ENCODE results near the gene MUC5AC. TPM values are rescaled to one million over a fixed set of nuclear protein-coding genes. Genes with fewer than 3 reads are reported as not detected.

The MUC5AC gene
- total and polyA plus RNA-seq, 2 of the 13 experiments (the other 11 are each of a cell fraction or from before 2014, with no cell fraction given) = under 0.01 TPM; not detected in 1

- H3K9me3 ChIP-seq (ENCODE audit: low read length) = no peaks in the 10 kb centered on the region
- ChIA-PET POLR2A (no interaction called here), CTCF (ENCODE audit: low intra/inter-chr PET ratio, low total read pairs) (no interaction called here)
- intact Hi-C loops (cut with micrococcal nuclease; ENCODE audit: unreplicated experiment) = no loop called here
- no peak overlapping the region for H2AFZ ChIP-seq (ENCODE audit: low read length)
- H3K27ac ChIP-seq (ENCODE audit: extremely low read length, insufficient read depth, low read length) = no peak overlapping the region
- no peaks in the 10 kb centered on the region for H4K20me1 ChIP-seq (ENCODE audit: insufficient read depth, low read length)
- H3K36me3 ChIP-seq (replicated peaks in 1 of 2; ENCODE audit: control insufficient read depth in 1 of 2, insufficient read depth in 2 of 2, low read length in 2 of 2) = no peaks in the 10 kb centered on the region
- no peak overlapping the region for H3K4me3 ChIP-seq (replicated peaks in 1 of 3; ENCODE audit: insufficient read depth in 1 of 3, low read depth in 2 of 3, low read length in 3 of 3)
- H3K9ac ChIP-seq (ENCODE audit: insufficient read depth, low read depth, low read length) = no peak overlapping the region
- no peak for DNase-seq (ENCODE audit: low spot score)
- peaks cover 17 to 64% of the 10 kb centered on the region in 2 experiments for H3K27me3 ChIP-seq (ENCODE audit: control insufficient read depth in 1 of 2, insufficient read depth in 2 of 2, low read length in 2 of 2)
- H3K79me2 ChIP-seq (ENCODE audit: insufficient read depth, low read length) = no peaks in the 10 kb centered on the region
- FAIRE-seq = no peak
- in situ Hi-C loops (cut with HindIII; ENCODE audit: extremely low pct_ligation_motif_present, low pct_unique_long_range_greater_than_20kb) = no loop called here
- no peak for ATAC-seq
- no TSS peak for BruUV-seq (replicated peaks)
- no peaks in the 10 kb centered on the region for H3K4me1 ChIP-seq (ENCODE audit: insufficient read depth, low read length)
- H3K4me2 ChIP-seq (ENCODE audit: low read depth, low read length) = no peak overlapping the region
- 81% methylated on average over 25 of the region's 59 CpGs for WGBS (ENCODE audit: low lambda C conversion rate)
- TF ChIP-seq RERE (CRISPR knock-in tag; IDR thresholded peaks at IDR 0.05; ENCODE audit: low read depth) (no peak), ZSCAN12 (CRISPR knock-in tag; IDR thresholded peaks at IDR 0.05) (no peak), EZH2 (conservative IDR thresholded peaks at IDR 0.05; ENCODE audit: low read depth, low read length) (no peak), GATAD1 (CRISPR knock-in tag; IDR thresholded peaks at IDR 0.05) (no peak), ZNF891 (CRISPR knock-in tag; IDR thresholded peaks at IDR 0.05) (no peak), ZNF816 (CRISPR knock-in tag; IDR thresholded peaks at IDR 0.05; ENCODE audit: borderline replicate concordance) (no peak), KMT2B (CRISPR knock-in tag; IDR thresholded peaks at IDR 0.05) (no peak), ZNF296 (CRISPR knock-in tag; conservative IDR thresholded peaks at IDR 0.05) (no peak), ZNF616 (CRISPR knock-in tag; IDR thresholded peaks at IDR 0.05; ENCODE audit: low read depth) (no peak), ZBTB2 (CRISPR knock-in tag; IDR thresholded peaks at IDR 0.05; ENCODE audit: low read depth) (no peak), ZNF766 (CRISPR knock-in tag; IDR thresholded peaks at IDR 0.05; ENCODE audit: borderline replicate concordance) (no peak), SAFB2 (CRISPR knock-in tag; IDR thresholded peaks at IDR 0.05; ENCODE audit: borderline replicate concordance, low read depth) (no peak), SSRP1 (CRISPR knock-in tag; IDR thresholded peaks at IDR 0.05) (no peak), HOXA7 (CRISPR knock-in tag; IDR thresholded peaks at IDR 0.05) (no peak), KLF15 (CRISPR knock-in tag; IDR thresholded peaks at IDR 0.05; ENCODE audit: borderline replicate concordance) (no peak), HIC2 (CRISPR knock-in tag; IDR thresholded peaks at IDR 0.05; ENCODE audit: low read depth) (no peak), ZNF547 (CRISPR knock-in tag; IDR thresholded peaks at IDR 0.05) (no peak)
These were observed 36.7 kb downstream of the MUC5AC start for GRCh38 chr11:1194231-1194976.

Measured in HepG2 (cell line).